Stimulated activated CD8-positive, alpha-beta memory T cell treated with anti-CD3 and anti-CD28 coated beads, Interleukin-4, amount 100 ng/mL, for 24 hours (primary cell): ENCODE measurements around the gene ZNF780A.
A peak's percentile ranks its signal among the peaks of the same experiment; 100 is the strongest.
"Not testable (repeated sequence)": the region's sequence is repeated elsewhere in the genome, so short reads cannot be mapped to it uniquely, and the experiment has no call there.

Experiments used
- DNase-seq: peaks from one replicate; pipeline ENCODE4 v3.0.0-alpha.2; 2020; ENCODE audit warnings: low read depth

Gene ZNF780A

GRCh38 chr19:40090241-40091204, at the start of gene ZNF780A:
TSS of gene ZNF780A (minus strand) at chr19:40090943. CDS start at chr19:40084753, 6,190 bp downstream.
- peak; percentile 66 for DNase-seq

- DNase-seq = no peak
Observed at GRCh38 chr19:40139533-40140287, 49.0 kb upstream of the ZNF780A start.

GRCh38 chr19:40136818-40137217, 46.1 kb upstream of the ZNF780A start:
- no peak for DNase-seq

GRCh38 chr19:40134866-40135265, 44.1 kb upstream of the ZNF780A start:
- no peak for DNase-seq

- DNase-seq = no peak
Observed at GRCh38 chr19:40133491-40133890, 42.7 kb upstream of the ZNF780A start.

GRCh38 chr19:40130013-40130412, 39.3 kb upstream of the ZNF780A start:
- DNase-seq = no peak

GRCh38 chr19:40129425-40129824, 38.7 kb upstream of the ZNF780A start:
- DNase-seq = no peak

- DNase-seq = no peak
Observed at GRCh38 chr19:40128991-40129390, 38.2 kb upstream of the ZNF780A start.

GRCh38 chr19:40119380-40119779, 28.6 kb upstream of the ZNF780A start:
- DNase-seq = no peak

GRCh38 chr19:40118638-40119037, 27.9 kb upstream of the ZNF780A start:
- DNase-seq = not testable (repeated sequence)

- no peak for DNase-seq
Observed at GRCh38 chr19:40116075-40116474, 25.3 kb upstream of the ZNF780A start.

- DNase-seq = not testable (repeated sequence)
Observed at GRCh38 chr19:40114119-40114518, 23.4 kb upstream of the ZNF780A start.

- DNase-seq = not testable (repeated sequence)
Observed at GRCh38 chr19:40112271-40112670, 21.5 kb upstream of the ZNF780A start.

- no peak for DNase-seq
Observed at GRCh38 chr19:40110570-40110969, 19.8 kb upstream of the ZNF780A start.

GRCh38 chr19:40104754-40105153, 14.0 kb upstream of the ZNF780A start:
- DNase-seq = no peak

GRCh38 chr19:40103600-40103999, 12.9 kb upstream of the ZNF780A start:
- DNase-seq = no peak

GRCh38 chr19:40101813-40102212, 11.1 kb upstream of the ZNF780A start:
- DNase-seq = no peak

- DNase-seq = no peak
Observed at GRCh38 chr19:40093416-40093815, 2.7 kb upstream of the ZNF780A start.

GRCh38 chr19:40091205-40092129, 724 bp upstream of the ZNF780A start:
- DNase-seq = no peak

- no peak for DNase-seq
Observed at GRCh38 chr19:40089462-40089861, 1.3 kb downstream of the ZNF780A start.

- DNase-seq = no peak
Observed at GRCh38 chr19:40088299-40089047, 2.3 kb downstream of the ZNF780A start.
